ENCODE measurements around the gene PCF11. TPM values are rescaled to one million over a fixed set of nuclear protein-coding genes. Genes with fewer than 3 reads are reported as not detected.

PCF11 gene
- total RNA-seq, 1 experiment from 2014 or later, result 45.0 TPM

DNA sequence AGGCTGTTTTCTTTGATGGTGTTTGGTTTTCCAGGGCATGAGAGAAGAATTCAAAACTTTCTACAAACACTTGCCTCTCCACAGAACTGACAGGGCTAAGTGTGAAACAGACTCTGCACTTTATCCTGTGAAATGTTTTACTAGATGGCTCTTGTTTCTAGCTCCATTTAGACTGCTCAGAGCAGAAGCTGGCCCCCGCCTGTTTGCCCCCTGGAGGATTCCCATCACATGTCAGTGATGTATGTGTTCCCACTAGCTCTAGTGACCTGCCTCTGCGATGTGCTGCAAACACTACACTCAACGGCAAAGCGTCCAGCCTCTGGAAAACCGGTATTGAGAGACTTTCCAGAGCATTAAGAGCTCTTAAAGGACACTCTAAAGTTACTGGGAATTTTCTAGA is 41.4 kb upstream of the PCF11 start:
- BruUV-seq (replicated peaks), result no TSS peak
- TF ChIP-seq, protein P1, sequence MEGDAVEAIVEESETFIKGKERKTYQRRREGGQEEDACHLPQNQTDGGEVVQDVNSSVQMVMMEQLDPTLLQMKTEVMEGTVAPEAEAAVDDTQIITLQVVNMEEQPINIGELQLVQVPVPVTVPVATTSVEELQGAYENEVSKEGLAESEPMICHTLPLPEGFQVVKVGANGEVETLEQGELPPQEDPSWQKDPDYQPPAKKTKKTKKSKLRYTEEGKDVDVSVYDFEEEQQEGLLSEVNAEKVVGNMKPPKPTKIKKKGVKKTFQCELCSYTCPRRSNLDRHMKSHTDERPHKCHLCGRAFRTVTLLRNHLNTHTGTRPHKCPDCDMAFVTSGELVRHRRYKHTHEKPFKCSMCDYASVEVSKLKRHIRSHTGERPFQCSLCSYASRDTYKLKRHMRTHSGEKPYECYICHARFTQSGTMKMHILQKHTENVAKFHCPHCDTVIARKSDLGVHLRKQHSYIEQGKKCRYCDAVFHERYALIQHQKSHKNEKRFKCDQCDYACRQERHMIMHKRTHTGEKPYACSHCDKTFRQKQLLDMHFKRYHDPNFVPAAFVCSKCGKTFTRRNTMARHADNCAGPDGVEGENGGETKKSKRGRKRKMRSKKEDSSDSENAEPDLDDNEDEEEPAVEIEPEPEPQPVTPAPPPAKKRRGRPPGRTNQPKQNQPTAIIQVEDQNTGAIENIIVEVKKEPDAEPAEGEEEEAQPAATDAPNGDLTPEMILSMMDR (IDR thresholded peaks at IDR 0.05; ENCODE audit: unreplicated experiment), result no peak
- intact Hi-C loops (cut with micrococcal nuclease; ENCODE audit: unreplicated experiment), result no loop called here
- Mint-ChIP-seq H3K9me3 (ENCODE audit: low read depth, unreplicated experiment) (no peaks in the 10 kb centered on the region), H3K27me3 (ENCODE audit: unreplicated experiment) (no peaks in the 10 kb centered on the region), H3K36me3 (ENCODE audit: insufficient read depth, unreplicated experiment) (no peaks in the 10 kb centered on the region), H3K4me1 (ENCODE audit: low read depth, unreplicated experiment) (no peaks in the 10 kb centered on the region), H3K4me3 (ENCODE audit: low read depth, unreplicated experiment) (no peak overlapping the region), H3K27ac (ENCODE audit: unreplicated experiment) (no peak overlapping the region)
- DNase-seq, result no peak
- CTCF ChIA-PET, result no interaction called here

DNA sequence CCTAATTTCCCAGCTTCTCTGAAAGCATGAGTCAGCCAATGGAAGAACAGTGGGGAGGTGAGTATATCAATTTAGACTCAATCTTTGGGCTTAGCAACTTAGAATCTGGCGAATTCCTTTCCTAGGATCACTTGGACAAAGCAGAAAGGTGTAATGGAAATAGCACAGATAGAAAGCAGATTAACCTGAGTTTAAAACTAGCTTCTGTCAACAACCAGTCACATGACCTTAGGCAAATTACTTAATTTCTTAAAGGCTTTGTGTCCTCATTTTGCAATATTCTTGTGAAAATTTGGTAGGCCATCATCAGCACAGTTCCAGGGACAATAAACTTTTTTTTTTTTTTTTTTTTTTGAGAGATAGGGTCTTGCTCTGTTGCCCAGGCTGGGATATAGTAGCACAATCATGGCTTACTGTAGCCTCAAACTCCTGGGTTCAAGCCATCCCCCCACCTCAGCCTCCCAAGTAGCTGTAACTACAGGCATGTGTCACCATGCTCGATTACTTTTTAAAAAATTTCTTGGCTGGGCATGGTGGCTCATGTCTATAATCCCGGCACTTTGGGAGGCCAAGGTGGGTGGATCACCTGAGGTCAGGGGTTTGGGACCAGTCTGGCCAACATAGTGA is 40.8 kb upstream of the PCF11 start:
- no peak for DNase-seq
- H3K27me3 Mint-ChIP-seq (ENCODE audit: unreplicated experiment), result no peaks in the 10 kb centered on the region
- TF ChIP-seq, protein P1 (IDR thresholded peaks at IDR 0.05; ENCODE audit: unreplicated experiment), result no peak
- intact Hi-C loops (cut with micrococcal nuclease; ENCODE audit: unreplicated experiment), result no loop called here
- no peaks in the 10 kb centered on the region for H3K36me3 Mint-ChIP-seq (ENCODE audit: insufficient read depth, unreplicated experiment)
- no peak overlapping the region for H3K4me3 Mint-ChIP-seq (ENCODE audit: low read depth, unreplicated experiment)
- BruUV-seq (replicated peaks), result no TSS peak
- no peak overlapping the region for H3K27ac Mint-ChIP-seq (ENCODE audit: unreplicated experiment)
- CTCF ChIA-PET, result no interaction called here
- H3K4me1 Mint-ChIP-seq (ENCODE audit: low read depth, unreplicated experiment), result no peaks in the 10 kb centered on the region
- H3K9me3 Mint-ChIP-seq (ENCODE audit: low read depth, unreplicated experiment), result no peaks in the 10 kb centered on the region

DNA sequence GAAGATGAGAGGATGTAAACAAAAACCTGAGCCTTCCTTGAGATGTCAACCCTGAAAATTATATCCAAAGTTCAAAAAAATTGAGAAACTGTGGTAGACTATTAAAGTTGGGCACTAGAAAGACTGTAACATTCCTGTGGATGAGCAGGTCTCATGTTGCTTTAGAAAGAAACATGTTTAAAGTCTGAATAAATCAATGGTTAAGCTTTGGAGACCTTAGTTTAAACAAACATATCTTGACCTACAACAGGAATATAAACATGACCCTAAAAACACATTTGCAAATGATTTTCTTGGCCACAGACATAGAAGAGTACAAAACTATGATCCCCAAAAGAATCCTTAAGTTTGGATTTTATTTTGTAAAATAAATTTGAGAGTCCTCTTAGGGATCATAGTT is 38.1 kb upstream of the PCF11 start:
- no peak for DNase-seq
- H3K4me3 Mint-ChIP-seq (ENCODE audit: low read depth, unreplicated experiment), result no peak overlapping the region
- no TSS peak for BruUV-seq (replicated peaks)
- H3K36me3 Mint-ChIP-seq (ENCODE audit: insufficient read depth, unreplicated experiment), result no peaks in the 10 kb centered on the region
- intact Hi-C loops (cut with micrococcal nuclease; ENCODE audit: unreplicated experiment), result no loop called here
- TF ChIP-seq, protein P1 (IDR thresholded peaks at IDR 0.05; ENCODE audit: unreplicated experiment), result no peak
- H3K4me1 Mint-ChIP-seq (ENCODE audit: low read depth, unreplicated experiment), result no peaks in the 10 kb centered on the region
- CTCF ChIA-PET, result no interaction called here
- no peak overlapping the region for H3K27ac Mint-ChIP-seq (ENCODE audit: unreplicated experiment)
- H3K27me3 Mint-ChIP-seq (ENCODE audit: unreplicated experiment), result no peaks in the 10 kb centered on the region
- H3K9me3 Mint-ChIP-seq (ENCODE audit: low read depth, unreplicated experiment), result no peaks in the 10 kb centered on the region

DNA sequence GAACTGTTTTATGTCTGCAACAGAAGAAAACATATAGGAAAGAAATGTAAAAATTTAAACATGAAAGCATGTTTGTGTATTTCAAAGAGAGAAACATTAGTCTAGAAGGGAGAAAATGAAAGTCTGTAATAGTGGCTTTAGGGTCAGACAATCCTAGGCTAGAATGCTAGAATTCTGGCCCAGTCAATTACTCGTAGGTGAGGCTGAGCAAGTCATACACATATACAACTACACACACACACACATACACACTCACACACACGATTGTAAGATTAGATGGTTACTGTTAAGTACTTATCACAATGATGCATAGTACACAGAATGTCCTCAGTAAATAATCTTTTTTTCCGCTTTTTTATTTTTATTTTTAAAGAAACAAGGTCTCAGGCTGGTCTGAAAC is 37.7 kb upstream of the PCF11 start:
- Mint-ChIP-seq H3K4me1 (ENCODE audit: low read depth, unreplicated experiment) (peaks cover 2% of the 10 kb centered on the region), H3K27me3 (ENCODE audit: unreplicated experiment) (no peaks in the 10 kb centered on the region), H3K9me3 (ENCODE audit: low read depth, unreplicated experiment) (no peaks in the 10 kb centered on the region), H3K27ac (ENCODE audit: unreplicated experiment) (no peak overlapping the region), H3K4me3 (ENCODE audit: low read depth, unreplicated experiment) (no peak overlapping the region), H3K36me3 (ENCODE audit: insufficient read depth, unreplicated experiment) (no peaks in the 10 kb centered on the region)
- CTCF ChIA-PET, result no interaction called here
- TF ChIP-seq, protein P1 (IDR thresholded peaks at IDR 0.05; ENCODE audit: unreplicated experiment), result no peak
- no TSS peak for BruUV-seq (replicated peaks)
- DNase-seq, result no peak
- intact Hi-C loops (cut with micrococcal nuclease; ENCODE audit: unreplicated experiment), result no loop called here

Data from Calu3 (cell line).